ENCODE data around the gene SUSD3. TPM values are rescaled to one million over a fixed set of nuclear protein-coding genes. Genes with fewer than 3 reads are reported as not detected.

Gene SUSD3
- total RNA-seq, 1 experiment from 2014 or later: 1.4 TPM

Other genes with a start within 250 kb of the SUSD3 start
- 7.6 and 10.1 TPM in 2 replicates for gene ZNF484, start 180.7 kb upstream of the SUSD3 start, total RNA-seq (2014; rRNA removed; shearing (Covaris generic))
- gene FGD3, start 111.2 kb upstream of the SUSD3 start, total RNA-seq (2014; rRNA removed; shearing (Covaris generic)): 0.20 TPM in 1 of 2 replicates, not detected in the other
- gene CARD19, start 37.5 kb downstream of the SUSD3 start, total RNA-seq (2014; rRNA removed; shearing (Covaris generic)): 85.7 and 88.4 TPM in 2 replicates
- 151 and 186 TPM in 2 replicates for gene NINJ1, start 75.5 kb downstream of the SUSD3 start, total RNA-seq (2014; rRNA removed; shearing (Covaris generic))
- gene WNK2, start 125.4 kb downstream of the SUSD3 start, total RNA-seq (2014; rRNA removed; shearing (Covaris generic)): 0.02 TPM in 1 of 2 replicates, not detected in the other

All from M059J (cell line).